GM18499 (cell line): ENCODE measurements around the gene PAN3.
"Not testable (repeated sequence)": the region's sequence is repeated elsewhere in the genome, so short reads cannot be mapped to it uniquely, and the experiment has no call there.

Source experiments
- ATAC-seq: cut with Tn5 transposase; IDR thresholded peaks from one replicate; pipeline ENCODE4 v1.9.1; 2021; ENCODE audit warnings: moderate number of reproducible peaks; ENCODE audit not compliant: insufficient read depth, unreplicated experiment

The PAN3 gene, protein sequence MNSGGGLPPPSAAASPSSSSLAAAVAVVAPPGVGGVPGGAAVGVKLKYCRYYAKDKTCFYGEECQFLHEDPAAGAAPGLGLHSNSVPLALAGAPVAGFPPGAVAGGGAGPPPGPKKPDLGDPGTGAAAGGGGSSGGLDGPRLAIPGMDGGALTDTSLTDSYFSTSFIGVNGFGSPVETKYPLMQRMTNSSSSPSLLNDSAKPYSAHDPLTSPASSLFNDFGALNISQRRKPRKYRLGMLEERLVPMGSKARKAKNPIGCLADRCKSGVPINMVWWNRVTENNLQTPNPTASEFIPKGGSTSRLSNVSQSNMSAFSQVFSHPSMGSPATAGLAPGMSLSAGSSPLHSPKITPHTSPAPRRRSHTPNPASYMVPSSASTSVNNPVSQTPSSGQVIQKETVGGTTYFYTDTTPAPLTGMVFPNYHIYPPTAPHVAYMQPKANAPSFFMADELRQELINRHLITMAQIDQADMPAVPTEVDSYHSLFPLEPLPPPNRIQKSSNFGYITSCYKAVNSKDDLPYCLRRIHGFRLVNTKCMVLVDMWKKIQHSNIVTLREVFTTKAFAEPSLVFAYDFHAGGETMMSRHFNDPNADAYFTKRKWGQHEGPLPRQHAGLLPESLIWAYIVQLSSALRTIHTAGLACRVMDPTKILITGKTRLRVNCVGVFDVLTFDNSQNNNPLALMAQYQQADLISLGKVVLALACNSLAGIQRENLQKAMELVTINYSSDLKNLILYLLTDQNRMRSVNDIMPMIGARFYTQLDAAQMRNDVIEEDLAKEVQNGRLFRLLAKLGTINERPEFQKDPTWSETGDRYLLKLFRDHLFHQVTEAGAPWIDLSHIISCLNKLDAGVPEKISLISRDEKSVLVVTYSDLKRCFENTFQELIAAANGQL

GRCh38 chr13:28138012-28138755 lies at the start of gene PAN3:
TSS of gene PAN3 (plus strand) at chr13:28138545. CDS start at chr13:28138658, 113 bp downstream.
- ATAC-seq = no peak

DNA sequence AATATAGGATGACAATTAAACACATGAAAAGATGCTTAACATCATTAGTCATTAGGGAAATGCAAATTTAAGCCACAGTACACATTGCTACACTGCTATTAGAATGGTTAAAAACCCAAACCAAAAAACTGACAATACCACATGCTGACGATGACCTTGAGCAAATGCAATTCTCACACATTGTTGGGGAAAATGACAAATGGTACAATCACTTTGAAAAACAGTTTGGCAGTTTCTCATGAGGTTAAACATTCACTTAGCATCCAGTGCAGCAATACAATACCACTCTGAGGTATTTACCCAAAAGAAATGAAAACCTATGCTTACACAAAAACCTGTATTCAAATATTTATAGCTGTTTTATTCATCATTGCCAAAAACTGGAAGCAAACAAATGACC lies 49.3 kb upstream of the PAN3 start:
- no peak for ATAC-seq

- ATAC-seq = no peak
Measured at GRCh38 chr13:28092431-28092830, 45.9 kb upstream of the PAN3 start.

DNA sequence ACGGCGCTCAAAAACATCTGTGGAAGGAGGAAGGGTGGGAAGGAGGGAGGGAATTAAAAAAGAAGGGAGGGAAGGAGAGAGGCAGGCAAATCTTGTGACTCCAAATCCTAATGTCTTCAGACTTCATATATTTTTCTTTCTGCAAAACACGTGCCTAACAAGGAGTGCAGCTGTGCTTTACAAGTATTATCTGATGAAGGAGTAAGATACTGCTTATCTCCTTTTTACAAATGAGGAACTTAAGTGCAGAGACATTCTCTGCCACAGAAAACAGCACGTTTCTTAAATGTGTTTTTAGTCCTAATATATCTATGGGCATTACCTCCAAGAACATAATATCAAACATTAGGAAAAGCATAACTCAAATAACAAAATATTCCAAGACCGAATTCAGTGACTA lies 44.5 kb upstream of the PAN3 start:
- ATAC-seq = no peak

DNA sequence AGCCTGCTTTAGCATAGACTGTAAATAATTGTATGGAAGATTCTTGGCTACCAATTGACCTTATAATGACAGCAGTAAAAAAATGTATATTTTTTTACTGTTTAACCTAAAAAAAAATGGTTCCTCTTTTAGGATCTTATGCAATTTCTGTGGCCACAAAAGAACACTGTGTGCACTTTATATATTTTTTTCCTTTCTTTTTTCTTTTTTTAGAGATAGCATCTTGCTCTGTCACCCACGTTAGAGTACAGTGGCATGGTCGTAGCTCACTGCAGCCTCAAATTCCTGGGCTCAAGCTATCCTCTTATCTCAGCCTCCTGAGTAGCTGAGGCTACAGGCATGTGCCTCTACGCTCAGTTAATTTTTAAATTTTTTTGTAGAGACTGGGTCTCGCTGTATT lies 44.0 kb upstream of the PAN3 start:
- no peak for ATAC-seq

- ATAC-seq = no peak
Measured at GRCh38 chr13:28097503-28097902, 40.8 kb upstream of the PAN3 start.

GRCh38 chr13:28099396-28100149 lies 38.8 kb upstream of the PAN3 start:
- ATAC-seq = no peak

DNA sequence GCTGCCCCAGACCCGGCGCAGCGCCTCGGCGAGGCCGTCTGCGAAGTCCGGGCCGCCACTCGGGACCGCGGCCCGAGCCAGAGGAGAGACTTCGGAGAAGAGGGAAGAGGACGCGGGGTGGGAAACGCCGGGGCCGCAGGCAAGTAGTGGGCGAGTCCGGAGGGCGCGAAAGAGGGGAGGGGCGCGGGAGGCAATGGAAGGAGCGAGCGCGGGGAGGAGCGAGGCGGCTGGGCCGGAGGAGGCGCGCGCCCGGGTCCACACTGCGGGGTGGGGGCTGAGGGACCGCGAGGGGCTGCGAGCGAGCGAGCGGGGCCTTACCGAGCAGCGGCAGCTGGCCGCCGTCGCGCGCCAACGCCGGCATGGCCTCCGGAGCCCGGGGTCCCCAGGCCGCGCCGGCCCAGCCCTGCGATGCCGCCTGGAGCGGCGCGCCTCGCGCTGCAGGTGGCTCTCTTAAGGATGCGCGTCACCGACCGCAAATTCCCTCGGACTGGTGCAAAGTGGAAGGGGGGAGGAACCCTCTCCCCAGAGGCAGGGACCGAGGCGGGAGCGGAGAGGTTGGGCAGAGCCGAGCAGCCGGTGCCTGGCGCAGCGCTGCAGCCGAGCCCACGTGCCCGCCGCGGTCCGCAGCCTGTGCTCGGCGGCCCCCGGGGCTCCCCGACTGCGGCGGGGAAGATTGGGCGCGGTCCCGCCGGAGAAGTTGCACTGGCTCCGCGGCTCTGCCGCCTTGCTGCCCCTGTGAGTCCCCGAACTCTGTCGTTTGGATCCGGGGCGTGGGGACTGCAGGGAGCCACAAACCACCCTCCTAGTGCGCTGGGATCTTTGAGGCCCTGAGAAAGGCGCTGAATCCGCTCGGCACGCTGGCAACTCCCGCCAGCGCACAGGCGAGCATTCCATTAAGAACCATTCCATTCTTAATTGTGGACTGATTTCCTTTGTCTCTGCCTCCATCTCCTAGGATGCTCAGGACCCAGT lies 37.9 kb upstream of the PAN3 start, which contains the start of gene FLT3:
FLT3 (minus strand) TSS at position 427 of the 972 bp plus-strand sequence; CDS start at position 361, 66 bp downstream.
- ATAC-seq = no peak

GRCh38 chr13:28101886-28102285 lies 36.5 kb upstream of the PAN3 start:
- not testable (repeated sequence) for ATAC-seq

DNA sequence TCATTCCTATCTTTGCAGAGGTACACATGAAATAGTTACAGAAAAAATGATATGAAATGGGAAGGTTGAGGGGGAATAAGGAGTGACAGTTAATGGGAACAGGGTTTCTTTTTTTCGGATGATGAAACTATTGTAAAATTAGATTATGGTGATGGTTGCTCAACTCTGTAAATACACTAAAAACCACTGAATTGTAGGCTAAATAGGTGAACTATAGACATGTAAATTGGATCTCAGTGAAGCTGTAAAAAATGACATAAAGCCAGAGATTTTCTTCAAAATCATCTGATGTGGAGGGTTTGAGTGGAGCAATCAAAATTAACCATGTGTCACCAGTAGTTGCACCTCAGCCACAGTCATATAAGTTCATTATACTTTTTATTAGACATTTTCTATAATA lies 31.4 kb upstream of the PAN3 start:
- no peak for ATAC-seq

- ATAC-seq = no peak
Measured at GRCh38 chr13:28110414-28110813, 27.9 kb upstream of the PAN3 start.

DNA sequence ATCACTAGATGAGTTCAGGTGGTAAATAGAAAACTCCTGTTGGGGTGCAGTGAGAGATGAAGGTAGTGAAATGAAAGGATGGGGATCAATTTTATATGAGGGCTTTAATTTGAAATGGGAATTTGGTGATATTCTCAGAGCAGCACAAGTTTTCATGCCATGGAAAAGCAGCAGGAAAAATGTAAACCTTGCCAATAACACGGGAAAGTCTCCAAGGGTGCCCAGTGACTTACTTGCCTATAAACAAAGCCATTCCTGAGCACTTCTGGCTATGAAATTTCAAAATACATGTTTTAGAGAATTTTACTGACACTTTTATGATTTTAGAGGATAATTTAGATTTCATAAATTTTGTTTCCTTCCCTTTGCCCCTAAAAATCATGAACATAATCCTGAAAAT lies 21.6 kb upstream of the PAN3 start:
- no peak for ATAC-seq

DNA sequence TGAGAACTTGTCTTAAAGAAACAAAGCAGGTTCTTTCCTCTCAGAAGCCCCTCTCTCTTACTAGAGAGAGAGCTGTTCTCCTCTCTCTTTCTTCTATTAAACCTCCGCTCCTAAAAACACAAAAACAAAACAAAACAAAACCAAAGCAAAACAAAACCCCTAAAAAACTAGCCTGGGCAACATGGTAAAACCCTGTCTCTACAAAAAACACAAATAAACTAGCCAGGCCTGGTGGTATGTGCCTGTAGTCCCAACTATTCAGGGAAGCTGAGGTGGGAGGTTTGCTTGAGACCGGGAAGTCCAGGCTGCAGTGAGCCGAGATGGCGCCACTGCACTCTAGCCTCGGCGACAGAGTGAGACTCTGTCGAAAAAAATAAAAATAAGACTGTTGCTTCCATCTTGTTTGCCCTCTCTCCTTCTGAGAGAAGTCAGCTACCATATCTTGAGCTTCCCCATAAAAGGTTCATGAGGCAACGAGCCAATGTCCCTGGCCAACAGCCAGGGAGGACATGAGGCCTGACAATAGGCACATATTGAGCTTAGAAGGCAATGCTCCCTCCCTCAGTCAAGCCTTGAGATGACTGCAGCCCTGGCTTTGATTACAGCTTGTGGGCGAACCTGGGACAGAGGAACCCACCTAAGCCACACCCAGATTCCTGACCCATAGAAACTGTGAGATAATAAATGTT lies 20.5 kb upstream of the PAN3 start:
- no peak for ATAC-seq

DNA sequence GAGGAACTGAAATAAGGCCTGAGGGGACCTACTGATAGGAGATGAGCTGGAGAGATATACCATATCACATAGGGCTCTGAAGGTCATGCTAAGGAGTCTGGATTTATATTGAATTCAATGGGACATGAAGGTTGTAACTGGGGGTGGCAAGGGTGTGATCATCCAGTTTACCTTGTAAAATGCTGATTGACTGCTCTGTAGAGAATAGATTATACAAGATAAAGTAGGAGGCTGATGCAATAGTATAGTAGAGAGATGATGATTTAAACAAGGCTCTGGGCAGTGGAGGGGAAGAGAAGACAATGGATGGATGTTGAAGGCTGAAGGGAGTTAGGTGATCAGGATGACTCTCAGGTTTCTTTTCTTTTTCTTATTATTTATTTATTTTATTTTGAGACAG lies 18.0 kb upstream of the PAN3 start:
- no peak for ATAC-seq

DNA sequence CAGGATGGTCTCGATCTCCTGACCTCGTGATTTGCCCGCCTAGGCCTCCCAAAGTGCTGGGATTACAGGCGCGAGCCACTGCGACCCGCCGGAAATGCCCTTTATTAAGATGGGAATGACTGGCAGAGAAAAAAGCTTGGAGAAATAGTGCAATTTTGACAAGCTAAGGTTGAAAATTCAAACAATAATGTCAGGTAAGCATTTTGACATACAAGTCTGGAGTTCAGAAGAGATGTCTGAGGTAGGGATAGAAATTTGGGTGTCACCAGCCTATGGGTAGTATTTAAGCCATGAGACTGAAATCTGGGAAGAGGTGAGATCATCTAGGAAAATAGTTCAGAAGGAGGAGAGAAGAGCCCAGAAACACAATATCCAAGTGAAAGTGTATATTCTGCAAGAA lies 17.1 kb upstream of the PAN3 start:
- no peak for ATAC-seq

DNA sequence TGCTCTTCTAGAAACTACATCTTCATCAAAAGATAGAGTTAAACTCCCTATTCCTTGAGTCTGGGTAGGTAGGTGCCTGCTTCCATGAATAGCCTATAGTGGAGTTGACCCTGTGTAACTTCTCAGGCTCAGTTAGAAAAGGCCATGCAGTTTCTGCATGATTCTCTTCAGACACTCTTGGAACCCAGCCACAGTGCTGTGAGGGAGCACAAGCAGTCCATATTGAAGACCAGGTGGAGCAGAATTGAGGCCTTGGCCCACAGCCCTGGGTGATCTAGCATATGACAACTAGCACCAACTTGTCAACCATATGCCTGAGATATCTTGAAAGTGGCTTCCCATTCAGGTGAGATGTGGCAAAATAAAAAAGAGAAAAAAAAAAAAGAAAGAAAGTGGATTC lies 10.3 kb upstream of the PAN3 start:
- ATAC-seq = no peak

GRCh38 chr13:28128926-28129325 lies 9.4 kb upstream of the PAN3 start:
- no peak for ATAC-seq
